Activated CD4-positive, alpha-beta T cell treated with anti-CD3 and anti-CD28 coated beads, Interleukin-2, amount 50 U/mL, for 16 hours (primary cell): ENCODE data around the gene RPGRIP1.
A peak's percentile ranks its signal among the peaks of the same experiment; 100 is the strongest.
"Not testable (repeated sequence)": the region's sequence is repeated elsewhere in the genome, so short reads cannot be mapped to it uniquely, and the experiment has no call there.

ENCODE experiments used
- DNase-seq: peaks from one replicate; pipeline ENCODE4 v3.0.0-alpha.2; 2020

Gene RPGRIP1

DNA sequence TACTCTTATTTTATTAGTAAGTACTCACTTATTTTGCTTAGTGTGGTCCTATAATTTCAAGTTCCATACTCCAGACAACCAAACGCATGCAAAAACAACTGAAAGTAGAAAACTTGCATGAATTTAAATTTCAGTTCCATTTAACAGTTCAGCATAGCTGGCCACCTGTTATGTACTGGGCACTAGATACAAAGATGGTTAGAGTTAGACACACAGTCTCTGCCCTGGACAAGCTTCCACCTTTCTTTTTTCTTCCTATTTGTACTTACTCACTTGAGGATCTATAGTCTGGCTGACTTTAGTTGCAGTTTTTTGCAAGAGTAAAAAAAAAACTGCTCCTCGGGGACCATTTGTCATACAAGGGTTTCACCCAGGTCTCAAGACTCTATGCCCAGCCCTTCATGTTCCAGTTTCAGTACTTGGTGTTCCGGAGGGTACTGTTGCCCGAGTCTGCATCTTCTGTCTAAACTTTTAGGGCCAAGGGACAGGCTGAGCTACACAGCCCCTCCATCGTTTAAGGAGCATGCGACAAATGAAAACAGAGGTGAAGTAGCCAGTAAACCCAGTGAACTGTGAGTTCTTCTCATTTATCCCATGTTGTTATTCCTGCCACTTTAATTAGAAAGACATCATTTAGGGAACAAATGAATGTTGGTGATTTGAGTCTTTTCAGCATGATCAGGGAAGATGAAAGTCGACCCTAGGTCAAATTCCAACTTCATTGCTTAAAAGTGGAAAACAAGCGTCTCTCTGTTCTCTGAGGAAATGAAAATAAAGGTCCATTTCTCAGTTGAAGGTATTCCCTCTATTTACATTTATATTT lies 22.3 kb downstream of the RPGRIP1 start:
- DNase-seq: no peak

DNA sequence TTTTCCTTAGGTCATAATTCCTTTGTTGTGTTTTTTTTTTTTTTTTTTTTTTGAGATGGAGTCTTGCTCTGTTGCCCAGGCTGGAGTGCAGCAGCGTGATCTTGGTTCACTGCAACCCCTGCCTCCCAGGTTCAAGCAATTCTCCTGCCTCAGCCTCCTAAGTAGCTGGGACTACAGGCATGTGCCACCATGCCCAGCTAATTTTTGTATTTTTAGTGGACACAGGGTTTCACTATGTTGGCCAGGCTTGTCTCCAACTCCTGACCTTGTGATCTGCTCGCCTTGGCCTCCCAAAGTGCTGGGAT lies 22.9 kb downstream of the RPGRIP1 start:
- not testable (repeated sequence) for DNase-seq

DNA sequence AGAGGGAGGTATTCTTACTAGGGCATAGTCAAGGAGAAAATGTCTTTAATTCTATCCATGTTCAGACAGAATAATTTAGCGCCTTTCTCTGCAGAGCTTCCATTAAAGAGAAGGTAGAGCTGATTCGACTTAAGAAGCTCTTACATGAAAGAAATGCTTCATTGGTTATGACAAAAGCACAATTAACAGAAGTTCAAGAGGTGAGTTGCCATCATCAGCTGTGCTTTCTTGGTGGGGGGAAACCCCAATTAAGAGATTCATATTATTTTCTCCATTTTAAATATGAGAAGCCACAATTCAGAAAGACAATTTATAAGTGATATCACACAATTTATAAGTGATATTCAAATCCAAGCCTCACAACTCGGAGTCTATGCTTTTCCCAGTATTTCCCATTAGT lies 27.8 kb downstream of the RPGRIP1 start:
- no peak for DNase-seq

DNA sequence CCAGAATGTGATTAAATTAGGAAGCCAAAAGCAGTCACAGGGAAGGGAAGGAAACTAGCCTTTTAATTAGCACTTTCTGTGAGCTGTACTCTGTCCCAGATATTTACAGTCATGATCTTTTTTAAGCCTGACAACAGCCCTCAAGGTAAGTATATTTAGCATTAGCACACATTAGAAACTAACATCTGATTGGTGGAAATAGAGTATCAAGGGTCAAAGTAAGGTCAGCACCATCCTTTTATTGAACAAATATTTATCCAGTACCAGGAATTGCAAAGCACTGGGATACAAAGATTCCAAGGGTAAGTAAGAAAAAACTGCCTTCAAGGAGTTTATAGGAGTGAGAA lies 28.2 kb downstream of the RPGRIP1 start:
- DNase-seq: no peak

DNA sequence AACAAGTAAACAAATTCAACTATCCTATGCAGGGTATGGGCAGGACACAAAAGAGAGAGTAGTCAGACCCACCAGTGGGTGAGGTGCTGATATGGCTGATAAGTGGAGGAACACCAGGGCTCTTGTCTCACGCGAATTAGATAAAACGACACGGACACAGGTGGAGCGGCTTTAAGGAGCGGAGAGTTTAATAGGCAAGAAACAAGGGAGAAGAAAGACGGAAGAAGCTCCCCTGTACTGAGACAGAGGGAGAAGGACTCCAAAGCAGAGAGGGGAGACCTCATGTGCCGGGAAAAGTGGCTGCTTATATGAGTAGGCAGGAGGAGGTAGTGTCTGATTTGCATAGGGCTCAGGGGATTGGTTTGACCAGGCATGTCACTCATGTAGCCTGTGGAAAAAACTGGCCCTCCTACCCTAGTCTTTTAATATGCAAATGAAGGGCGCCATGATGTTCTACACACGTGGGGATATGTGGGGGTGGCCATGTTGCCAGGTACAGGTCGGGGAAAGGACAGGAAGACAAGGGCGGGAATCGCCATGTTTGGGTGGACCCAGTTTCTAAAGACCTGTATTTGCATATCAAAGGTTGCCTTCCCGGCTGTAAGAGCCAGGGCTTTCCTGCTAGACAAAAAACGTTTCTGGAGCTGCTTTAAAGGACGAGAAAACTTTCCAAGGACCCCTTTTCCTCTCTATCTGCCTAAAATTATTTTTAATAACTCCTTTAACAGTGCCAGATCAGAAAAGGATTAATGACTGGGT lies 28.8 kb downstream of the RPGRIP1 start:
- peak; percentile 89 for DNase-seq

DNA sequence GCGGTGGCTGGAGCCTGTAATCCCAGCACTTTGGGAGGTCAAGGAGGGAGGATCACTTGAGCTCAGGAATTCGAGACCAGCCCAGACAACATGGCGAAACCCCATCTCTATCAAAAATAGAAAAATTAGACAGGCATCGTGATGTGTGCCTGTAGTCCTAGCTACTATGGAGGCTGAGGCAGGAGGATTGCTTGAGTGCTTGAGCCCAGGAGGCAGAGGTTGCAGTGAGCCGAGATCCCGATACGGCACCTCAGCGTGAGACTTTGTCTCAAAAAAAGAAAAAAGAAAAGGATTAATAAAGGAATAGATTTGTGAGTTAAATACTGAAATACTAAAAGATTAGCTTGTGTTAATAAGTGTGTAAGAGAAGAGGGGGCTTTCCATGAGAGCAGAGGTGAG lies 29.4 kb downstream of the RPGRIP1 start:
- DNase-seq: no peak

DNA sequence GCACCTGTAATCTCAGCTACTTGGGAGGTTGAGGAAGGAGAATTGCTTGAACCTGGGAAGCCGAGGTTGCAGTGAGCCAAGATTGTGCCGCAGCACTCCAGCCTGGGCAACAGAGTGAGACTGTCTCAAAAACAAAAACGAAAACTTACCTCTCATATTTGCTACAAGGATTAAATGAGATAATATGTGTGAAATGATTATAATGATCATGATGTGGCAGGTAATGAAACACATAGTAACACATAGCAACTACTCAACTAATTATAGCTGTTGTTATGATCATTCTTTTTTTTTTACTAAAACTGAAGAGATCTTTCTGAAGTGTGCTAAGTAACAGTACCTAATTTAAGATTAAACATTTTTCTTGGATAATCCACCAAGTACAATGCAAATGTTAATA lies 30.1 kb downstream of the RPGRIP1 start:
- no peak for DNase-seq

DNA sequence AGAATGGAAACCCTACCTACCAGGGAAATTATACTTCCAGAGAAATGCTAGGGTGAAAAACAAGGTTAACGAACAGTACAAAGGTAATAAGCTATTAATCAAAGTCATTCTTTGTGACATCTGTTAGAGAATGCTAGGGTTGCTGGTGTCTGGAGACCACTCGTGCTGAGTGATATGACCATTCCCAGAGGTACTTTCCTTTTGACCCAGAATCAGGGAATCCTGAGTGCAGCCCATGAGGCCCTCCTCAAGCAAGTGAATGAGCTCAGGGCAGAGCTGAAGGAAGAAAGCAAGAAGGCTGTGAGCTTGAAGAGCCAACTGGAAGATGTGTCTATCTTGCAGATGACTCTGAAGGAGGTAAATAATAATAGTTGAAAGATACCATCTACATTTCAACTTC lies 31.7 kb downstream of the RPGRIP1 start:
- no peak for DNase-seq

DNA sequence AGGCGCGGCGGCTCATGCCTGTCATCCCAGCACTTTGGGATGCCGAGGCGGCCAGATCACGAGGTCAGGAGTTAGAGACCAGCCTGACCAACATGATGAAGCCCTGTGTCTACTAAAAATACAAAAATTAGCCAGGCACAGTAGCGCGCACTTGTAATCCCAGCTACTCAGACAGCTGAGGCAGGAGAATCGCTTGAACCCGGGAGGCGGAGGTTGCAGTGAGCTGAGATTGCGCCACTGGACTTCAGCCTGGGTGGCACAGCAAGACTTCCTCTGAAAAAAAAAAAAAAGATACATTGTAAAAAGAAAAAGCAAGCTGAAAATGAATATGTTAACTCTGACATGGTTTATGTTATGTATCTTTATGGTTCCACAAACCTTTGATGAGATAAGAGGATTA lies 33.6 kb downstream of the RPGRIP1 start:
- no peak for DNase-seq

DNA sequence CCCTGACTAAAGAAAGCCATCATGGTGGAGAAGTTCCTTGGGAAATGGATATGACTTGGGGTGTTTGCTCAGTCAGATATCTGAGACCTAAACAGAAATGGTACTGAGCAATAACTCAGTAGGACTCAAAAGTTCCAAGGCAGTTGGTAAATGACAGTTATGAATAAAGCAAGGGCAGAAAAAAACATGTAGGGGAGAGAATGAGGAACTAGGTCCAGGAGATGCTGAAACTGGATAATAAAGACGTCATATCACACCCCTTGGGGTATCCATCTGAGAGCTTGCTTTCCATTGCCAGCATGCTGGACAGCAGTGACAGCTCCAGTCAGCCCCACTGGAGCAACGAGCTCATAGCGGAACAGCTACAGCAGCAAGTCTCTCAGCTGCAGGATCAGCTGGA lies 37.5 kb downstream of the RPGRIP1 start:
- no peak for DNase-seq

DNA sequence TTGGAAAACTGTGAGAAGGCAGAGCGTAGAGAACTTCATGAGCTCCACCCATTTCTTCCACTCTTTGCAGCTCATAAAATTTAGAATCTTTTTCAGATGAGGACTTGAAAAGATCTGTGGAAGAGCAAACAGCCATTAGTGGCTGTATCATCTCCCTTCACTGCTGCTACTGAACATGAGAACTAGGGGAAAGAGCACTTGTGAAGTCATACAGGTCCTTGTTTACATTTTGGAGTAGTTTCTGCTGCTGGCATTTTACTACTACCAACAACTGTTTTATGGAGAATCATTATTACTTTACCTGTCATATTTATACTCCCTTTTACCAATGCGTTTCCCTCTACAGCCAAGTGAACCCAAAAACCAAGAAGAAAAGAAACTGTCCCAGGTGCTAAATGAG lies 41.0 kb downstream of the RPGRIP1 start:
- no peak for DNase-seq

DNA sequence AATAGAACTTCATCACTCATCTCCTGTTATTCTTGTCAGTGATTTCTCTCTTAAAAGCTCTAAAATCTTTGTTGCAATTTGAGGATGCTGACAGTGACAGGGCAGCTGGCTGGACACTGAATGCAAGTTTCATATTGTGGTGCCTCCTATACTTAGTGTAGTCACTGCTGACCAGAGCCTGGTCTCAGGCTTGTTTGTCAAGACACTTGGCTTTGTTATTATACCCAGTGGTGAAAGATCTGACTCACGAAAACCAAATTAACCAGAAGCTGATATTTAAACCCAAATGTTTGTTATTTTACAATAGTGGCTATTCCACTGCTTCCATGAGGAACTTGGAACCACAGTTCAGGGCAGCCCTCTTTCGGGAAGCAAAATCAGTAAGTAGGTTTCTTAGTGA lies 42.8 kb downstream of the RPGRIP1 start:
- DNase-seq: no peak

DNA sequence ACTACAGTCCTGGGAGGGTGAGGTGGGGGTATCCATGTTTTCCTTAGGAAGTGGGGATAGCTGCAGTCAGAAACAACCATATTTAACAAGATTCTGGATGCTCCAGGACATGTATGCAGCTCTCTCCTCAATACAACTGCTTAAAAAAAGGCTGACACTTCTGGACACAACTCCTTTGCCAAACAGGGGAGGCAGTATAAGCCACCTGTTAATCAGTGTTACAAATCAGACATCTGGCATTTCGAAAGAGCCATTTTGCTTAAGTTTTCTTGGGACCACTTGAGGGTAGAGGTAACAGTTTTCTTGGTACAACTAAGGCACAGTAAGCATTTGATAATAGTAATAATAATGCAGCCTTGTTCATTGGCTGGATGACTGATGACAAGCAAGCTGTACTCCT lies 47.1 kb downstream of the RPGRIP1 start:
- no peak for DNase-seq
